Measurements from ENCODE around the gene FAM184B. TPM values are rescaled to one million over a fixed set of nuclear protein-coding genes. Genes with fewer than 3 reads are reported as not detected.

Gene FAM184B
- not detected in 2 replicates for total RNA-seq (2012; rRNA removed)

DNA sequence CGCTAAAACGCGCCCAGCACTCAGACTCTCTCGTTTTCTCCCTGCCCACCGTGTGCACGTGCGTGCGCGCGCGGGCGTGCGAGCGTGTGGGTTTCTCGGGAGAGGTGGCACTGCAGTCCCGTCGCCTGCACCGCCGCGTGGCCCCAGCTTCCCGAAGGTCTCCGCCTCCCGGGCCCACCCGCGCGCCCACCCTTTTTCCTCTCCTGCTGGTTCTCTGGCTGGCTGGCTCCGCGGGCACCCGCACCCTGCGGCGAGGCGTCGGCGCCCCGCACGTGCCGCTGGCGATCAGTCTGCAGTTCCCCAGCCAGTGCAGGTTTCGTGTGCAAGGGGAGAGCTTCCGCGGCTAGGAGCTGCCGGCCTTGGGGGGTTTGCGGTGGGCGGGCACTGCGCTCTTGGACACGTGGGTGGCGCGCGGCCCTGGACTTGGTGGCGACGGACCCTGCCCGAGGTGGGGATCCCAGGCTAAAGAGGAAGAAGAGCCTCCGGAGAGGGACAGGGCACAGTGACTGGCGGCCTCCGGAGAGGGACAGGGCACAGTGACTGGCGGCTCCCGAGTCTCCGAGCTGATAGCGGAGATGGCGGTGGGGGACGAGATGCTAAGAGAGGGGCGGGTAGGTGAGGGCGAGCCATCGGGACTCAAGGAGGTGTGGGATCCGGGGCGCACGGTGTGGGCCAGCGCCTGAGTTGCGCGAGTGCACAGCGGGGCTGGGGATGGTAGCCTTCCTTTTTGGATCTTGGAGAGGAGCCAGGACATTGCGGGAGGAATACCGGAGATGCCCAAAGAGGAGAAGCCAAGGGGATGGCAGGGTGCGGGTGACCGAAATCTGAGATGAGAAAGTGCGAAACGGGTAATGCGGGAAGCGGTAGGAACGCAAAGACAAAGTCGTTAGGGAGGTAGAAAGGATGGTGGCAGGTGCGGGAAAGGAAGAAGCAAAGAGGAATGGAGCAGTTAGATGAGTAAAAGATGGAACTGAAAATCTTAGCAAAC is at the start of gene FAM184B:
Gene FAM184B, minus strand, starts transcription at position 322 of the 988 bp plus-strand sequence. CDS start 322 bp downstream, outside the sequence.
- peaks cover 34% of the 10 kb centered on the region for H3K27me3 ChIP-seq (ENCODE audit: control insufficient read depth, insufficient read depth, low read length)
- H3K9ac ChIP-seq (ENCODE audit: low read depth, low read length): no peak within 1 kb of the TSS
- peak within 1 kb of the TSS; percentile 70 for H3K4me3 ChIP-seq (ENCODE audit: low read length)
- peak within 1 kb of the TSS; percentile 97 for H3K4me2 ChIP-seq (ENCODE audit: low read length)
- no peaks in the 10 kb centered on the region for H3K9me3 ChIP-seq (replicated peaks; ENCODE audit: low read length)
- peaks cover 17% of the 10 kb centered on the region for H3K4me1 ChIP-seq (ENCODE audit: control insufficient read depth, insufficient read depth, low read length)
- H3K36me3 ChIP-seq (ENCODE audit: insufficient read depth, low read length): no peaks in the 10 kb centered on the region

DNA sequence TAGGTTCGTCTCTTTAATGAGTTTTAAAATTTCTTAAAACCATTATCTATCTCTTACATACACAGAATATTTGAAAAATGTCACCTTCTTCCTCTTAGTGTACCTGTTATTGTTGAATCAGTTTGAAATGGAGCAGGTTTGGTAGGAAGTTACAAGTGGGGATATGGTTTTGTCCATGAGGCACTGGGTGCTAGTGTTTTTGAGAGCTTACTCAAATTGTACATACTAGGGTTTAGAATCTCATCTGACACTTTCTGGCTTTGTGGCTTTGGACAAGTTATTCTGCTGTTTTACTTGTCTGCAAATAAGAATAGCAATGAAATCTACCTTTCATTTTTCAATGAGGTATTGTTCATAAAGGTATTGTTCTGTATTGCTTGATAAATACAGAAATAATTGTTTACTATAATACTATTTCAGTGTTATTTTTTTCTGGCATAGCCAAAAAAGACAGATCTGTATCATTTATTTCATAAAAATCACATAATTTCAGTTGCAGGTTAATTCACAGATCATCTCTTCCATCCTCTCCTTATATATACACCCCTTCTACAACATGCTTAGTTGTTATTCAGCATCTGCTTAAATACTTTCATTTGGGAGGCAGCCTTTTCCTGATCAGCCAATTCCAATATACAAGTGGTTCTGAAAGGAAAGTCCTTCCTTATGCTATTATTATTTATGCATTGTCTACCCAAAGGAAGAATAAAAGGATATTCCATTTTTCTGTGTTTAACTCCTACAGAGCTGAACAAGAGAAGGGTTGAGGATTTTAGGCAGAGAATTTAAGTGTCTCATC is 42.6 kb upstream of the FAM184B start:
- no peaks in the 10 kb centered on the region for H3K9me3 ChIP-seq (replicated peaks; ENCODE audit: low read length)
- peaks cover 11% of the 10 kb centered on the region for H3K36me3 ChIP-seq (ENCODE audit: insufficient read depth, low read length)
- no peak overlapping the region for H3K4me3 ChIP-seq (ENCODE audit: low read length)
- H3K4me1 ChIP-seq (ENCODE audit: control insufficient read depth, insufficient read depth, low read length): no peaks in the 10 kb centered on the region
- H3K9ac ChIP-seq (ENCODE audit: low read depth, low read length): no peak overlapping the region
- H3K4me2 ChIP-seq (ENCODE audit: low read length): no peak overlapping the region
- H3K27me3 ChIP-seq (ENCODE audit: control insufficient read depth, insufficient read depth, low read length): no peaks in the 10 kb centered on the region

GRCh38 chr4:17817027-17817426 is 35.6 kb upstream of the FAM184B start:
- H3K36me3 ChIP-seq (ENCODE audit: insufficient read depth, low read length): peaks cover 4% of the 10 kb centered on the region
- H3K4me3 ChIP-seq (ENCODE audit: low read length): no peak overlapping the region
- no peaks in the 10 kb centered on the region for H3K27me3 ChIP-seq (ENCODE audit: control insufficient read depth, insufficient read depth, low read length)
- H3K4me1 ChIP-seq (ENCODE audit: control insufficient read depth, insufficient read depth, low read length): peaks cover 17% of the 10 kb centered on the region
- H3K9me3 ChIP-seq (replicated peaks; ENCODE audit: low read length): no peaks in the 10 kb centered on the region
- no peak overlapping the region for H3K9ac ChIP-seq (ENCODE audit: low read depth, low read length)
- H3K4me2 ChIP-seq (ENCODE audit: low read length): peak overlapping the region; percentile 39

DNA sequence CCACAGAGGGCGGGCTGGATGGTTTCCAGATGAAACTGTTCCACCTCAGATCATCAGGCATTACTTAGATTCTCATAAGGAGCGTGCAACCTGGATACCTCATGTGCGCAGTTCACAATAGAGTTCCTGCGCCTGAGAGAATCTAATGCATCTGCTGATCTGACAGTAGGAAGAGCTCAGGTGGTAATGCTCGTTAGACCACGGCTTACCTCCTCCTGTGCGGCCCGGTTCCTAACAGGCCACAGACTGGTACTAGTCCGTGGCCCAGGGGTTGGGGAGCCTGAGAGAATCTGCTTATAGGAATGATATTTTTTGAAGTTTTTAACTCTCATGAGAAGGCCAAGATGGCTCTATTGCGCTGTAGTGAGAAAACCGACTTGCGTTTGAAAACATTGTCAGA is 34.7 kb upstream of the FAM184B start:
- Histone ChIP-seq H3K36me3 (ENCODE audit: insufficient read depth, low read length) (peaks cover 4% of the 10 kb centered on the region), H3K4me3 (ENCODE audit: low read length) (no peak overlapping the region), H3K27me3 (ENCODE audit: control insufficient read depth, insufficient read depth, low read length) (no peaks in the 10 kb centered on the region), H3K4me1 (ENCODE audit: control insufficient read depth, insufficient read depth, low read length) (peaks cover 17% of the 10 kb centered on the region), H3K9ac (ENCODE audit: low read depth, low read length) (no peak overlapping the region), H3K4me2 (ENCODE audit: low read length) (no peak overlapping the region), H3K9me3 (replicated peaks; ENCODE audit: low read length) (no peaks in the 10 kb centered on the region)

DNA sequence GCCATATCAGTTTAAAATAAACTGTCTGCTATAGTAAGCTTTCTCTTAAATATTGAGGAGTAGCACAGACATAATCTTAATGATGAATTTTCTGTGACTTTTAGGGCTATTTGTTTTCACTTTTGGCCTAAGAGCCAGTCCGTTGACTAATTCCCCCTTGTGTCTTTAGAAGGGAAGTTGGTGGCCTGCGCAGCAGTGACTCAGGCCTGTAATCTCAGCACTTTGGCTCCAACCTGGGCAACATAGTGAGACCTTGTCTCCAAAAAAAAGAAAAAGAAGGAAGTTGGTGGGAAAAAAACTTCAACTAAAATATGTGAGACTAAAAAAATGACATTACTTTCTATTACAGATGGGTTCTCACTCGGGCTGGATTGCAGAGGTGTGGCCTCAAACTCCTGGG is 32.7 kb upstream of the FAM184B start:
- H3K36me3 ChIP-seq (ENCODE audit: insufficient read depth, low read length): peaks cover 4% of the 10 kb centered on the region
- H3K4me3 ChIP-seq (ENCODE audit: low read length): no peak overlapping the region
- peak overlapping the region; percentile 93 for H3K4me2 ChIP-seq (ENCODE audit: low read length)
- no peaks in the 10 kb centered on the region for H3K9me3 ChIP-seq (replicated peaks; ENCODE audit: low read length)
- H3K27me3 ChIP-seq (ENCODE audit: control insufficient read depth, insufficient read depth, low read length): no peaks in the 10 kb centered on the region
- H3K9ac ChIP-seq (ENCODE audit: low read depth, low read length): peak overlapping the region; percentile 92
- peaks cover 18% of the 10 kb centered on the region for H3K4me1 ChIP-seq (ENCODE audit: control insufficient read depth, insufficient read depth, low read length)

DNA sequence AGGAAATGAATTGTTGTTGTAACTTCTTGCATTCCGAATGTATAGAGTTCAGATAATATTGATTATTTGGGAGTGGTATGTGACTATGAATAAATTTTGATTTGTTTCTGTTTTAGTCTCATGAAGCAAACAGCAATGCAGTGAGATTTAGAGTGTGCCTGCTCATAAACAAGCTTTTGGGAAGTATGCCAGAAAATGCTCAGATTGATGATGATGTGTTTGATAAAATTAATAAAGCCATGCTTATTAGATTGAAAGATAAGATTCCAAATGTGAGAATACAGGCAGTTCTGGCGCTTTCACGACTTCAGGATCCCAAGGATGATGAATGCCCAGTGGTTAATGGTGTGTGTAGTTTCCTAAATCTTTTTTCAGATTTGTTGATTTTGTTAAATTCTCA is 31.4 kb upstream of the FAM184B start:
- peak overlapping the region; percentile 92 for H3K9ac ChIP-seq (ENCODE audit: low read depth, low read length)
- no peaks in the 10 kb centered on the region for H3K9me3 ChIP-seq (replicated peaks; ENCODE audit: low read length)
- H3K4me2 ChIP-seq (ENCODE audit: low read length): peak overlapping the region; percentile 93
- peaks cover 29% of the 10 kb centered on the region for H3K4me1 ChIP-seq (ENCODE audit: control insufficient read depth, insufficient read depth, low read length)
- no peaks in the 10 kb centered on the region for H3K27me3 ChIP-seq (ENCODE audit: control insufficient read depth, insufficient read depth, low read length)
- H3K36me3 ChIP-seq (ENCODE audit: insufficient read depth, low read length): peaks cover 6% of the 10 kb centered on the region
- peak overlapping the region; percentile 98 for H3K4me3 ChIP-seq (ENCODE audit: low read length)

DNA sequence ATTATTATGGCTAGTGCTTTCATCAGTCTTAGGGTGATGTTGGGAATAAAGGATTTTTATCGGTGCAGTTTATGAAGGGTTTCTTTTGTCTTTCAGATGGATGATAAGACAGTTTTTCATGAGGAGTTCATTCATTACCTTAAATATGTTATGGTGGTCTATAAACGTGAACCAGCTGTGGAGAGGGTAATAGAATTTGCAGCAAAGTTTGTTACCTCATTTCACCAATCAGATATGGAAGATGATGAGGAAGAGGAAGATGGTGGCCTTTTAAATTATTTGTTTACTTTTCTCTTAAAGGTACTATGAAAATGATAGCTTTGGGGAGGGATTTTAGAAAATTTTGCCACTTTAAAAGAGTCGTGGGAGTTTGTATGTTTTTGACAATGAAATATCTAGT is 30.7 kb upstream of the FAM184B start:
- peaks cover 36% of the 10 kb centered on the region for H3K4me1 ChIP-seq (ENCODE audit: control insufficient read depth, insufficient read depth, low read length)
- H3K9me3 ChIP-seq (replicated peaks; ENCODE audit: low read length): no peaks in the 10 kb centered on the region
- H3K27me3 ChIP-seq (ENCODE audit: control insufficient read depth, insufficient read depth, low read length): no peaks in the 10 kb centered on the region
- H3K9ac ChIP-seq (ENCODE audit: low read depth, low read length): peak overlapping the region; percentile 92
- peak overlapping the region; percentile 93 for H3K4me2 ChIP-seq (ENCODE audit: low read length)
- H3K36me3 ChIP-seq (ENCODE audit: insufficient read depth, low read length): peaks cover 6% of the 10 kb centered on the region
- H3K4me3 ChIP-seq (ENCODE audit: low read length): peak overlapping the region; percentile 98

GRCh38 chr4:17811078-17811603 is 29.7 kb upstream of the FAM184B start:
- Histone ChIP-seq H3K4me1 (ENCODE audit: control insufficient read depth, insufficient read depth, low read length) (peaks cover 42% of the 10 kb centered on the region), H3K9me3 (replicated peaks; ENCODE audit: low read length) (no peaks in the 10 kb centered on the region), H3K27me3 (ENCODE audit: control insufficient read depth, insufficient read depth, low read length) (no peaks in the 10 kb centered on the region), H3K4me2 (ENCODE audit: low read length) (peak overlapping the region; percentile 93), H3K4me3 (ENCODE audit: low read length) (peak overlapping the region; percentile 98), H3K9ac (ENCODE audit: low read depth, low read length) (peak overlapping the region; percentile 92), H3K36me3 (ENCODE audit: insufficient read depth, low read length) (peaks cover 6% of the 10 kb centered on the region)

- Histone ChIP-seq H3K9ac (ENCODE audit: low read depth, low read length) (peak within 1 kb of the TSS; percentile 99), H3K27me3 (ENCODE audit: control insufficient read depth, insufficient read depth, low read length) (no peaks in the 10 kb centered on the region), H3K4me2 (ENCODE audit: low read length) (peak within 1 kb of the TSS; percentile 93), H3K36me3 (ENCODE audit: insufficient read depth, low read length) (peaks cover 6% of the 10 kb centered on the region), H3K4me3 (ENCODE audit: low read length) (peak within 1 kb of the TSS; percentile 98), H3K4me1 (ENCODE audit: control insufficient read depth, insufficient read depth, low read length) (peaks cover 42% of the 10 kb centered on the region), H3K9me3 (replicated peaks; ENCODE audit: low read length) (no peaks in the 10 kb centered on the region)
Observed at GRCh38 chr4:17810260-17811077, 29.0 kb upstream of the FAM184B start, which contains the start of the genes DCAF16 and NCAPG. Gene DCAF16 (minus strand): TSS chr4:17810757. CDS start chr4:17804141, 6,616 bp downstream. Gene NCAPG (plus strand): TSS chr4:17810979. CDS start chr4:17811078, 99 bp downstream.

GRCh38 chr4:17809667-17810066 is 28.2 kb upstream of the FAM184B start:
- peaks cover 42% of the 10 kb centered on the region for H3K4me1 ChIP-seq (ENCODE audit: control insufficient read depth, insufficient read depth, low read length)

More at GRCh38 chr4:17809667-17810066, 28.2 kb upstream of the FAM184B start:
- peak overlapping the region; percentile 99 for H3K9ac ChIP-seq (ENCODE audit: low read depth, low read length)
- no peaks in the 10 kb centered on the region for H3K9me3 ChIP-seq (replicated peaks; ENCODE audit: low read length)
- H3K36me3 ChIP-seq (ENCODE audit: insufficient read depth, low read length): peaks cover 4% of the 10 kb centered on the region
- peak overlapping the region; percentile 87 for H3K4me2 ChIP-seq (ENCODE audit: low read length)
- peak overlapping the region; percentile 98 for H3K4me3 ChIP-seq (ENCODE audit: low read length)
- H3K27me3 ChIP-seq (ENCODE audit: control insufficient read depth, insufficient read depth, low read length): no peaks in the 10 kb centered on the region
